ENCODE measurements around the gene DLGAP3. TPM values are rescaled to one million over a fixed set of nuclear protein-coding genes. Genes with fewer than 3 reads are reported as not detected.
"Not testable (repeated sequence)": the region's sequence is repeated elsewhere in the genome, so short reads cannot be mapped to it uniquely, and the experiment has no call there.

DLGAP3 gene
- total RNA-seq (under 1 TPM; 0.77 to 0.81 TPM), polyA plus RNA-seq (under 1 TPM; 0.06 to 0.27 (median 0.16) TPM), total RNA-seq (0.49 to 1.5 (median 1.1) reads per million in 6 experiments)

GRCh38 chr1:34929497-34929852, at the start of gene DLGAP3:
Gene DLGAP3, minus strand, starts transcription at chr1:34929650. Its CDS starts 24,267 bp downstream, at chr1:34905383.
- H3K27ac Mint-ChIP-seq = peak within 1 kb of the TSS in 4 of 10 donors; percentile 3 to 79 (median 44)
- H3K4me1 Mint-ChIP-seq = peaks cover 6 to 13% (median 9%) of the 10 kb centered on the region in 4 donors
- peaks cover 0 to 2% (median 0%) of the 10 kb centered on the region in 3 donors for H3K36me3 Mint-ChIP-seq
- H3K9me3 Mint-ChIP-seq = peaks cover 0 to 3% (median 0%) of the 10 kb centered on the region in 9 donors
- DNase-seq (peak in 1 of 10 donors; percentile 19), ATAC-seq (peak; percentile 33 to 44)
- peak within 1 kb of the TSS; percentile 63 to 92 (median 87) for H3K4me3 Mint-ChIP-seq
- POLR2A ChIA-PET = interaction anchor here (0.5 kb wide), 1 partner anchor 115 kb away, joined by 3 read pairs; no protein-coding TSS in a partner anchor
- peaks cover 21 to 63% (median 43%) of the 10 kb centered on the region in 5 donors for H3K27me3 Mint-ChIP-seq

GRCh38 chr1:34978921-34979320, 49.5 kb upstream of the DLGAP3 start:
- peaks cover 6 to 25% (median 15%) of the 10 kb centered on the region in 3 donors for H3K36me3 Mint-ChIP-seq
- H3K4me1 Mint-ChIP-seq = peaks cover 19 to 43% (median 41%) of the 10 kb centered on the region in 4 donors
- ATAC-seq = no peak
- H3K27me3 Mint-ChIP-seq = no peaks in the 10 kb centered on the region
- H3K27ac Mint-ChIP-seq = peak overlapping the region in 7 of 10 donors; percentile 43 to 86 (median 68)
- no peak for DNase-seq
- H3K4me3 Mint-ChIP-seq = no peak overlapping the region
- peaks cover 0 to 9% (median 0%) of the 10 kb centered on the region in 9 donors for H3K9me3 Mint-ChIP-seq
- POLR2A ChIA-PET = no interaction called here

GRCh38 chr1:34977858-34978257, 48.4 kb upstream of the DLGAP3 start:
- ATAC-seq (no peak), DNase-seq (no peak)
- Mint-ChIP-seq H3K9me3 (peaks cover 0 to 9% (median 0%) of the 10 kb centered on the region in 9 donors), H3K36me3 (peaks cover 6 to 25% (median 15%) of the 10 kb centered on the region in 3 donors), H3K4me3 (no peak overlapping the region), H3K4me1 (peaks cover 12 to 32% (median 32%) of the 10 kb centered on the region in 4 donors), H3K27ac (peak overlapping the region in 9 of 10 donors; percentile 12 to 86 (median 58)), H3K27me3 (no peaks in the 10 kb centered on the region)
- POLR2A ChIA-PET = no interaction called here

- Mint-ChIP-seq H3K4me3 (no peak overlapping the region), H3K9me3 (peaks cover 0 to 9% (median 0%) of the 10 kb centered on the region in 9 donors), H3K27ac (no peak overlapping the region), H3K36me3 (peaks cover 6 to 21% (median 15%) of the 10 kb centered on the region in 3 donors), H3K27me3 (no peaks in the 10 kb centered on the region), H3K4me1 (peaks cover 10 to 29% (median 25%) of the 10 kb centered on the region in 4 donors)
- no peak for ATAC-seq
- no peak for DNase-seq
- POLR2A ChIA-PET = no interaction called here
Observed at GRCh38 chr1:34977210-34977471, 47.7 kb upstream of the DLGAP3 start.

GRCh38 chr1:34976384-34977209, 47.1 kb upstream of the DLGAP3 start:
- ATAC-seq (no peak), DNase-seq (no peak)
- POLR2A ChIA-PET = no interaction called here
- H3K27me3 Mint-ChIP-seq = no peaks in the 10 kb centered on the region
- peak overlapping the region in 1 of 10 donors; percentile 33 for H3K27ac Mint-ChIP-seq
- H3K4me3 Mint-ChIP-seq = no peak overlapping the region
- peaks cover 0 to 9% (median 0%) of the 10 kb centered on the region in 9 donors for H3K9me3 Mint-ChIP-seq
- peaks cover 6 to 21% (median 9%) of the 10 kb centered on the region in 3 donors for H3K36me3 Mint-ChIP-seq
- H3K4me1 Mint-ChIP-seq = peaks cover 13 to 28% (median 23%) of the 10 kb centered on the region in 4 donors

GRCh38 chr1:34975771-34976170, 46.3 kb upstream of the DLGAP3 start:
- no peak overlapping the region for H3K4me3 Mint-ChIP-seq
- H3K36me3 Mint-ChIP-seq = peaks cover 6 to 16% (median 9%) of the 10 kb centered on the region in 3 donors
- H3K4me1 Mint-ChIP-seq = peaks cover 13 to 28% (median 19%) of the 10 kb centered on the region in 4 donors
- peak overlapping the region in 6 of 10 donors; percentile 23 to 88 (median 60) for H3K27ac Mint-ChIP-seq
- H3K9me3 Mint-ChIP-seq = peaks cover 0 to 9% (median 0%) of the 10 kb centered on the region in 9 donors
- ATAC-seq = no peak
- no peaks in the 10 kb centered on the region for H3K27me3 Mint-ChIP-seq
- no peak for DNase-seq
- POLR2A ChIA-PET = no interaction called here

GRCh38 chr1:34975338-34975737, 45.9 kb upstream of the DLGAP3 start:
- POLR2A ChIA-PET = no interaction called here
- DNase-seq (no peak), ATAC-seq (no peak)
- H3K27me3 Mint-ChIP-seq = no peaks in the 10 kb centered on the region
- H3K4me3 Mint-ChIP-seq = no peak overlapping the region
- peaks cover 0 to 9% (median 0%) of the 10 kb centered on the region in 9 donors for H3K9me3 Mint-ChIP-seq
- H3K27ac Mint-ChIP-seq = peak overlapping the region in 6 of 10 donors; percentile 16 to 79 (median 48)
- H3K36me3 Mint-ChIP-seq = peaks cover 6 to 16% (median 9%) of the 10 kb centered on the region in 3 donors
- H3K4me1 Mint-ChIP-seq = peaks cover 10 to 25% (median 15%) of the 10 kb centered on the region in 4 donors

GRCh38 chr1:34974626-34975025, 45.2 kb upstream of the DLGAP3 start:
- Mint-ChIP-seq H3K4me3 (no peak overlapping the region), H3K36me3 (peaks cover 6 to 16% (median 9%) of the 10 kb centered on the region in 3 donors), H3K4me1 (peaks cover 10 to 23% (median 15%) of the 10 kb centered on the region in 4 donors), H3K27ac (peak overlapping the region in 2 of 10 donors; percentile 56 to 79), H3K27me3 (no peaks in the 10 kb centered on the region), H3K9me3 (peaks cover 0 to 9% (median 0%) of the 10 kb centered on the region in 9 donors)
- ATAC-seq (no peak), DNase-seq (no peak)
- POLR2A ChIA-PET = no interaction called here

- Mint-ChIP-seq H3K27me3 (no peaks in the 10 kb centered on the region), H3K27ac (peak overlapping the region in 1 of 10 donors; percentile 9), H3K4me3 (no peak overlapping the region), H3K36me3 (peaks cover 6 to 11% (median 9%) of the 10 kb centered on the region in 3 donors), H3K4me1 (peaks cover 9 to 22% (median 10%) of the 10 kb centered on the region in 4 donors), H3K9me3 (peaks cover 0 to 9% (median 0%) of the 10 kb centered on the region in 9 donors)
- no peak for ATAC-seq
- no peak for DNase-seq
- POLR2A ChIA-PET = no interaction called here
Observed at GRCh38 chr1:34973326-34973725, 43.9 kb upstream of the DLGAP3 start.

- H3K4me1 Mint-ChIP-seq = peaks cover 7 to 25% (median 7%) of the 10 kb centered on the region in 4 donors
- no peak overlapping the region for H3K27ac Mint-ChIP-seq
- DNase-seq = no peak
- H3K4me3 Mint-ChIP-seq = no peak overlapping the region
- ATAC-seq = no peak
- H3K9me3 Mint-ChIP-seq = peaks cover 0 to 5% (median 0%) of the 10 kb centered on the region in 9 donors
- peaks cover 3 to 4% (median 3%) of the 10 kb centered on the region in 3 donors for H3K36me3 Mint-ChIP-seq
- POLR2A ChIA-PET = interaction anchor here (1.3 kb wide), 1 partner anchor 13 kb away, joined by 3 read pairs; no protein-coding TSS in a partner anchor
- no peaks in the 10 kb centered on the region for H3K27me3 Mint-ChIP-seq
Observed at GRCh38 chr1:34970829-34971228, 41.4 kb upstream of the DLGAP3 start.

- POLR2A ChIA-PET = interaction anchor here (1.3 kb wide), 1 partner anchor 12 kb away, joined by 3 read pairs; no protein-coding TSS in a partner anchor
- no peak overlapping the region for H3K4me3 Mint-ChIP-seq
- ATAC-seq (no peak), DNase-seq (no peak)
- H3K36me3 Mint-ChIP-seq = no peaks in the 10 kb centered on the region
- H3K27me3 Mint-ChIP-seq = no peaks in the 10 kb centered on the region
- H3K9me3 Mint-ChIP-seq = peaks cover 0 to 4% (median 0%) of the 10 kb centered on the region in 9 donors
- peaks cover 4 to 25% (median 6%) of the 10 kb centered on the region in 4 donors for H3K4me1 Mint-ChIP-seq
- H3K27ac Mint-ChIP-seq = peak overlapping the region in 1 of 10 donors; percentile 15
Observed at GRCh38 chr1:34970220-34970735, 40.8 kb upstream of the DLGAP3 start.

- H3K36me3 Mint-ChIP-seq, H3K27ac Mint-ChIP-seq, H3K27me3 Mint-ChIP-seq, H3K9me3 Mint-ChIP-seq, POLR2A ChIA-PET: not testable (repeated sequence)
- peaks cover 4 to 25% (median 6%) of the 10 kb centered on the region in 4 donors for H3K4me1 Mint-ChIP-seq
- peak overlapping the region in 4 of 10 donors; percentile 14 to 56 (median 44) for H3K4me3 Mint-ChIP-seq
- ATAC-seq (peak; percentile 95 to 99), DNase-seq (peak in 2 of 10 donors; percentile 24 to 27)
Observed at GRCh38 chr1:34968297-34968696, 38.8 kb upstream of the DLGAP3 start.
